Kidney epithelial cell (primary cell): ENCODE results near the gene ABL2. TPM values are rescaled to one million over a fixed set of nuclear protein-coding genes. Genes with fewer than 3 reads are reported as not detected.

ENCODE experiments used
- DNase-seq: peaks from one replicate; pipeline ENCODE4 v3.0.0-alpha.2; 2010; ENCODE audit warnings: low read depth
- H3K27me3 ChIP-seq: 2 replicates; pipeline ENCODE4 v1.6.0; 2011; ENCODE audit warnings: low read length; ENCODE audit not compliant: control insufficient read depth, insufficient read depth
- H3K36me3 ChIP-seq: 2 replicates; pipeline ENCODE4 v1.5.1; 2011; ENCODE audit warnings: low read length; ENCODE audit not compliant: control insufficient read depth, insufficient read depth
- H3K4me3 ChIP-seq: 2 replicates; pipeline ENCODE4 v1.5.1; 2011; ENCODE audit warnings: low read depth, mild to moderate bottlenecking, control low read depth, low read length
- total RNA-seq: library from RNA; depleted of rRNA; stranded (reverse); fragments of >200 nt; gene quantifications from 2 replicates; pipeline ENCODE4 v1.2.3, GENCODE V29; 2015
- TF ChIP-seq, protein P1 (sequence below): IDR thresholded peaks from 2 replicates; pipeline ENCODE4 v1.5.1; 2011; ENCODE audit warnings: mild to moderate bottlenecking, moderate library complexity, low read length, control low read depth, inconsistent platforms; ENCODE audit not compliant: insufficient read depth, poor library complexity, severe bottlenecking

Gene ABL2
- total RNA-seq, 1 donor from 2014 or later, result 47.4 TPM

GRCh38 chr1:179146911-179147310, 82.6 kb downstream of the ABL2 start:
- Histone ChIP-seq H3K4me3 (no peak overlapping the region), H3K27me3 (no peaks in the 10 kb centered on the region), H3K36me3 (no peaks in the 10 kb centered on the region)
- DNase-seq, result no peak
- TF ChIP-seq, protein P1, sequence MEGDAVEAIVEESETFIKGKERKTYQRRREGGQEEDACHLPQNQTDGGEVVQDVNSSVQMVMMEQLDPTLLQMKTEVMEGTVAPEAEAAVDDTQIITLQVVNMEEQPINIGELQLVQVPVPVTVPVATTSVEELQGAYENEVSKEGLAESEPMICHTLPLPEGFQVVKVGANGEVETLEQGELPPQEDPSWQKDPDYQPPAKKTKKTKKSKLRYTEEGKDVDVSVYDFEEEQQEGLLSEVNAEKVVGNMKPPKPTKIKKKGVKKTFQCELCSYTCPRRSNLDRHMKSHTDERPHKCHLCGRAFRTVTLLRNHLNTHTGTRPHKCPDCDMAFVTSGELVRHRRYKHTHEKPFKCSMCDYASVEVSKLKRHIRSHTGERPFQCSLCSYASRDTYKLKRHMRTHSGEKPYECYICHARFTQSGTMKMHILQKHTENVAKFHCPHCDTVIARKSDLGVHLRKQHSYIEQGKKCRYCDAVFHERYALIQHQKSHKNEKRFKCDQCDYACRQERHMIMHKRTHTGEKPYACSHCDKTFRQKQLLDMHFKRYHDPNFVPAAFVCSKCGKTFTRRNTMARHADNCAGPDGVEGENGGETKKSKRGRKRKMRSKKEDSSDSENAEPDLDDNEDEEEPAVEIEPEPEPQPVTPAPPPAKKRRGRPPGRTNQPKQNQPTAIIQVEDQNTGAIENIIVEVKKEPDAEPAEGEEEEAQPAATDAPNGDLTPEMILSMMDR, result no peak

- no peaks in the 10 kb centered on the region for H3K36me3 ChIP-seq
- TF ChIP-seq, protein P1, result no peak
- no peaks in the 10 kb centered on the region for H3K27me3 ChIP-seq
- no peak overlapping the region for H3K4me3 ChIP-seq
- DNase-seq, result no peak
Measured at GRCh38 chr1:179146476-179146875, 83.0 kb downstream of the ABL2 start.

- Histone ChIP-seq H3K27me3 (no peaks in the 10 kb centered on the region), H3K36me3 (no peaks in the 10 kb centered on the region), H3K4me3 (no peak overlapping the region)
- no peak for DNase-seq
- TF ChIP-seq, protein P1, result no peak
Measured at GRCh38 chr1:179145521-179145920, 84.0 kb downstream of the ABL2 start.

GRCh38 chr1:179144626-179145025, 84.9 kb downstream of the ABL2 start:
- Histone ChIP-seq H3K27me3 (no peaks in the 10 kb centered on the region), H3K36me3 (no peaks in the 10 kb centered on the region), H3K4me3 (no peak overlapping the region)
- TF ChIP-seq, protein P1, result no peak
- DNase-seq, result no peak

DNA sequence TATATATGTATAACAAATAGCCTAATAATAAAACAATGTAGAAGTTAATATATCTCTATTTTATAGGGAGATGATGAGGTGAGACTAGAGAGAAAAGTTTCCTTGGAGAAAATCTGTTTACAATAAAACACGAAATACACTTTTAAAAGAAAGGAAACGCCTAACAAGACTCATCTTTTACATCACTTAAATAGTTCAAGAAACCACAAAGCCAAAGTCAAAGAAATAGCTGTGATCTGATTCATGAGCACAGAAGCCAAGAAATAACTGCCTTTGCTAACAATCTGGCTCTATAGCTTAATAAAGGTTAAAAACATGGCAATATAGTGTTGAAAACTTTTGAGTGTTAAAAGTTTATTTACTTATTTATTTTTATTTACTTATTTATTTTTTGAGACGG, 86.2 kb downstream of the ABL2 start:
- Histone ChIP-seq H3K27me3 (no peaks in the 10 kb centered on the region), H3K36me3 (no peaks in the 10 kb centered on the region), H3K4me3 (no peak overlapping the region)
- TF ChIP-seq, protein P1, result no peak
- peak; percentile 86 for DNase-seq

DNA sequence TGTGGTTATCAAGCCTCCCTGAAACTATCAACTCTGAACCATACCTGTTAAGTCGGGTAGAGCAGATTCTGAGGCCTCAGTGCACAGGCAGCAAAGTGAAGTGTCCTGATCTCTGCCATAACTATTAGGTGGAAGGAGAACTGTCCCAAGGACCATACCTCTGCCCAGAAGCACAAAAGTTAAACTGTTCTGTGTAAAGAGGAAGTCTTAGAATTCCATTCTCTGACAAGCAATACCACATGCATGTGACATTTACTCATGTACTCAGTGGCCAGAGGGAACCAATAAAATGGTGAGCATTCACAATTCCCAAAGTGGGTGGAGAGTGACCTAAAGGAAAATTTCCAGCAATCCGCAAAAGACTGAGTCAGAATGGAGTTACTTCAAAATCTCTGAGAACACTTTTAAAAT, 86.6 kb downstream of the ABL2 start:
- Histone ChIP-seq H3K4me3 (peak overlapping the region; percentile 44), H3K27me3 (no peaks in the 10 kb centered on the region), H3K36me3 (no peaks in the 10 kb centered on the region)
- peak; percentile 96 for DNase-seq
- TF ChIP-seq, protein P1, result no peak
